ENCODE measurements around the gene CD86. TPM values are rescaled to one million over a fixed set of nuclear protein-coding genes. Genes with fewer than 3 reads are reported as not detected.
"Not testable (repeated sequence)": the region's sequence is repeated elsewhere in the genome, so short reads cannot be mapped to it uniquely, and the experiment has no call there.

CD86 gene
- total and polyA plus RNA-seq, 7 donors, result 0.16 to 1.4 (median 0.71) TPM

DNA sequence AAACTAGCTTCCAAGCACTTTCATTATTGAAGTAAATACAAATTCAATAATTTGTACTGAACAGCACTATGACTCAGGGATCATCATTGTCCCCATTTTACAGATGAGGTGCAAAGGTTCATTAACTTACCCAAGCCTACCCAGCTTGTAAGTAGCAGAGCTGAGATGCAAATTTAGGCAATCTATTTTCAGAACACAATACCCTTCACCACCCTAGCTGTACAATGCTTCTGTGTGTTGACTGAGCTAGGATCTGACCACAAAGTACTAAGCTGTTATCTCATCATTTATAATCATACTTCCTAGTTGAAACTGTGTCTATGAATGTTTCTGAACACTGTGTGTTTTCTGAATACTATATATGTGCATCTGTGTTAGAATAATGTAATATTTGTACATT is 29.9 kb upstream of the CD86 start:
- H3K4me1 ChIP-seq, result no peaks in the 10 kb centered on the region
- TF ChIP-seq, protein P1, sequence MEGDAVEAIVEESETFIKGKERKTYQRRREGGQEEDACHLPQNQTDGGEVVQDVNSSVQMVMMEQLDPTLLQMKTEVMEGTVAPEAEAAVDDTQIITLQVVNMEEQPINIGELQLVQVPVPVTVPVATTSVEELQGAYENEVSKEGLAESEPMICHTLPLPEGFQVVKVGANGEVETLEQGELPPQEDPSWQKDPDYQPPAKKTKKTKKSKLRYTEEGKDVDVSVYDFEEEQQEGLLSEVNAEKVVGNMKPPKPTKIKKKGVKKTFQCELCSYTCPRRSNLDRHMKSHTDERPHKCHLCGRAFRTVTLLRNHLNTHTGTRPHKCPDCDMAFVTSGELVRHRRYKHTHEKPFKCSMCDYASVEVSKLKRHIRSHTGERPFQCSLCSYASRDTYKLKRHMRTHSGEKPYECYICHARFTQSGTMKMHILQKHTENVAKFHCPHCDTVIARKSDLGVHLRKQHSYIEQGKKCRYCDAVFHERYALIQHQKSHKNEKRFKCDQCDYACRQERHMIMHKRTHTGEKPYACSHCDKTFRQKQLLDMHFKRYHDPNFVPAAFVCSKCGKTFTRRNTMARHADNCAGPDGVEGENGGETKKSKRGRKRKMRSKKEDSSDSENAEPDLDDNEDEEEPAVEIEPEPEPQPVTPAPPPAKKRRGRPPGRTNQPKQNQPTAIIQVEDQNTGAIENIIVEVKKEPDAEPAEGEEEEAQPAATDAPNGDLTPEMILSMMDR (IDR thresholded peaks at IDR 0.05), result no peak

DNA sequence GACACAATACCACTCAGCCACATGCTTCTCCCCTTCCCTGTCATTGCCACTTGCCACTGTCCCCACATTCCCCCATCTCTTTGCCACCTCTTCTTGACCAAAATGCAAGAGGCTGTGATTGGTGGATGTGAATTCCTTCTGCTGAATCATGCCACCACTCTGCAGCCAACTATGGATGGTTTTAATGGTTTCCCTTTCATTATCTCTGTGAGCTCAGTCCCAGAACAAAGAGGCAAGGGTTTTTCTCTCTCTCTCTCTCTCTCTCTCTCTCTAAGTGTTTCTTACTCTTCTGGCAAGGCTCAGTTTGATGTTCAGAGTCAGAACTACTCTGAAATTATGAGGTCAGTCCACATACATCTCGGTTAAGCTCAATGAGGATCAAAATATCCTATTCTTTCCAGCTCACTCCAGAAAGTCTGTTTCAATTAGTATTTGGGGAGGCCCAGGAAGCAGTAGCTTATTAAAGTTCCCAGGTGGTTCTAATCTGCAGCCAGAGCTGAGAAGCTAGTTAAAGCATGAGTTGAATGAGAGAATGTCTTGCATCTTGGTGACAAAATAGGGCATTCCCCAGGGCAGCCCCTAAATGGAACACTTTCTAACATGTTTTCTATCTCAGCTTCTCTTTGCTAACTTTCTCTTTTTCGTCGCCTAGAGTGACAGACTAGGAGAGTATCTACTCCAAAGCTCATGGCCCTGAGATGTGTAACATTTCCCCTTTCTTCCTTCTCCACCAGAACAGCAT is 24.6 kb upstream of the CD86 start:
- Histone ChIP-seq H3K27me3 (ENCODE audit: insufficient read depth in 3 of 3, low read length in 2 of 3) (peaks cover 0 to 2% (median 0%) of the 10 kb centered on the region in 3 donors), H3K9me3 (no peaks in the 10 kb centered on the region), H3K4me3 (no peak overlapping the region), H3K27ac (no peak overlapping the region), H3K36me3 (ENCODE audit: insufficient read depth in 1 of 2, low read depth in 1 of 2) (no peaks in the 10 kb centered on the region), H3K4me1 (no peaks in the 10 kb centered on the region)
- DNase-seq (no peak), ATAC-seq (no peak)
- TF ChIP-seq, protein P1 (IDR thresholded peaks at IDR 0.05), result no peak
- intact Hi-C loops (cut with DNase I), result no loop called here
- 64 to 80% (median 74%) methylated on average over 3 of the region's 3 CpGs for WGBS, 3 donors

More for the DNA sequence above, 29.9 kb upstream of the CD86 start:
- no peaks in the 10 kb centered on the region for H3K9me3 ChIP-seq
- DNase-seq (no peak), ATAC-seq (no peak)
- H3K27ac ChIP-seq, result no peak overlapping the region
- no peak overlapping the region for H3K4me3 ChIP-seq
- H3K27me3 ChIP-seq (ENCODE audit: insufficient read depth in 3 of 3, low read length in 2 of 3), result peaks cover 2 to 19% (median 8%) of the 10 kb centered on the region in 3 donors
- intact Hi-C loops (cut with DNase I), result no loop called here
- H3K36me3 ChIP-seq (ENCODE audit: insufficient read depth in 1 of 2, low read depth in 1 of 2), result no peaks in the 10 kb centered on the region

DNA sequence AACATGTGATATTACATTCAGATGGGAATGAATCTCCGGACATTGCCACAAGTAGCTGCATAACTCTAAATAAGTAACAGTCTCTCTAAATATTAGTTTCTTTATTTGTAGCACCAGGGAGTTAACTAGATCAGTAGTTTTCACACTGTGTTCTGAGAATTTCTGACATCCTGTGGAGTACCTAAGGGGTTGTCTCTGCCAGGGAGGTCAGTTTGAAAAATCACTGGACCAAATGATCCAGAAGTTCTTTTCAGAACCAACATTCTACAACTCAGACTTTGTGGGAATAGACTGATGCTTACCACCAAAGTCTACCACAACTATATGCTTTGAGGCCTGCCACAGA is 24.1 kb upstream of the CD86 start:
- DNase-seq (no peak), ATAC-seq (no peak)
- no peak overlapping the region for H3K4me3 ChIP-seq
- no peaks in the 10 kb centered on the region for H3K36me3 ChIP-seq (ENCODE audit: insufficient read depth in 1 of 2, low read depth in 1 of 2)
- H3K4me1 ChIP-seq, result no peaks in the 10 kb centered on the region
- no peaks in the 10 kb centered on the region for H3K9me3 ChIP-seq
- WGBS, 3 donors, result 84 to 88% (median 86%) methylated on average over 1 of the region's 1 CpG
- no peak overlapping the region for H3K27ac ChIP-seq
- intact Hi-C loops (cut with DNase I), result no loop called here
- H3K27me3 ChIP-seq (ENCODE audit: insufficient read depth in 3 of 3, low read length in 2 of 3), result no peaks in the 10 kb centered on the region
- TF ChIP-seq, protein P1 (IDR thresholded peaks at IDR 0.05), result no peak

DNA sequence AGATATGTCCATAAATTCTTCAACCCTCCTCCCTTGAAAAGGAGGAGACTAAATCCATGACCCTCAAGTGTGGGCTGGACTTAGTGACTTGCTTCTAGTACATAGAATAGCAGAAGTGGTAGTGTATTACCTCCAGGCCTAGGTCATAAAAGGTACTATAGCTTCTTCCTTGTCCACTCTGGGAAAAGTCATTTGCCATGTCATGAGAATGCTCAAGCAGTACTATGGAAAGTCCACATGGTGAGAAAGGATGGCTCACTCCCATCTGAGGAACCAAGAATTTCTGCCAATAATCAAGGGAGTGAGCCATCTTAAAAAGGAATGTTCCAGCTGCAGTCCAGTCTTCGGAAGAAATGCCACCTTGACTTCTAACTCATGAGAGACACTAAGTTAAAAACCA is 22.6 kb upstream of the CD86 start:
- Histone ChIP-seq H3K36me3 (ENCODE audit: insufficient read depth in 1 of 2, low read depth in 1 of 2) (no peaks in the 10 kb centered on the region), H3K4me3 (no peak overlapping the region), H3K27me3 (ENCODE audit: insufficient read depth in 3 of 3, low read length in 2 of 3) (no peaks in the 10 kb centered on the region), H3K4me1 (no peaks in the 10 kb centered on the region), H3K27ac (no peak overlapping the region), H3K9me3 (no peaks in the 10 kb centered on the region)
- 69 to 85% (median 78%) methylated on average over 1 of the region's 1 CpG for WGBS, 3 donors
- no peak for ATAC-seq
- DNase-seq, result no peak
- TF ChIP-seq, protein P1 (IDR thresholded peaks at IDR 0.05), result no peak
- intact Hi-C loops (cut with DNase I), result no loop called here

DNA sequence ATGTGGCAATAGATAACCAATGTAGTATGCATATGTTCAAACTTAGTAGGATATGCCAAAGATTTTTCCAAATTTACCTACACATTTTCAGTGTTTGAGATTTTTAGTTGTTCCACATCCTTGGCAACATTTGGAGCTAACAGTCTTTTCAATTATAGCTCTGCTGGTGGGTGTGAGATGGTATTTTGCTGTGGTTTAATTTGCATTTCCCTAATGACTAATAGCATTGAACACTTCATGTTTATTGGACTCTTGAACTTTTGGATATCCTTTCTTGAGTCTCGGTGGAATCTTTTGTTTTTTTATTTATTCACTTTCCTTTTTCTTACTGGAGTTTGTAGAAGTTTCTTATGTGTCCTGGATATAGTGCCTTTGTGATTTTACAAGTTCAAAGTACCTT is 22.1 kb upstream of the CD86 start:
- DNase-seq, result no peak
- ATAC-seq, result no peak
- intact Hi-C loops (cut with DNase I), result no loop called here
- TF ChIP-seq, protein P1 (IDR thresholded peaks at IDR 0.05), result no peak
- Histone ChIP-seq H3K27me3 (ENCODE audit: insufficient read depth in 3 of 3, low read length in 2 of 3) (no peaks in the 10 kb centered on the region), H3K4me1 (no peaks in the 10 kb centered on the region), H3K9me3 (no peaks in the 10 kb centered on the region), H3K4me3 (no peak overlapping the region), H3K36me3 (ENCODE audit: insufficient read depth in 1 of 2, low read depth in 1 of 2) (no peaks in the 10 kb centered on the region), H3K27ac (no peak overlapping the region)
- WGBS, 3 donors, result 56 to 61% (median 61%) methylated on average over 1 of the region's 1 CpG

DNA sequence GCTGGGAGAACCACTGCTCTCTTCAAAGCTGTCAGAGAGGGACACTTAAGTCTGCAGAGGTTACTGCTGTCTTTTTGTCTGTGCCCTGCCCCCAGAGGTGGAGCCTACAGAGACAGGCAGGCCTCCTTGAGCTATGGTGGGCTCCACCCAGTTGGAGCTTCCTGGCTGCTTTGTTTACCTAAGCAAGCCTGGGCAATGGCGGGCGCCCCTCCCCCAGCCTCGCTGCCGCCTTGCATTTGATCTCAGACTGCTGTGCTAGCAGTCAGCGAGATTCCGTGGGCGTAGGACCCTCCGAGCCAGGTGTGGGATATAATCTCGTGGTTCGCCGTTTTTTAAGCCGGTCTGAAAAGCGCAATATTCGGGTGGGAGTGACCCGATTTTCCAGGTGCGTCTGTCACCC is 7.9 kb upstream of the CD86 start:
- H3K27me3 ChIP-seq (ENCODE audit: insufficient read depth in 3 of 3, low read length in 2 of 3); H3K36me3 ChIP-seq (ENCODE audit: insufficient read depth in 1 of 2, low read depth in 1 of 2); H3K9me3 ChIP-seq; H3K27ac ChIP-seq; DNase-seq; intact Hi-C loops (cut with DNase I); ATAC-seq; H3K4me1 ChIP-seq; H3K4me3 ChIP-seq: not testable (repeated sequence)
- 86 to 90% (median 89%) methylated on average over 7 to 11 of the region's 16 CpGs for WGBS, 3 donors

DNA sequence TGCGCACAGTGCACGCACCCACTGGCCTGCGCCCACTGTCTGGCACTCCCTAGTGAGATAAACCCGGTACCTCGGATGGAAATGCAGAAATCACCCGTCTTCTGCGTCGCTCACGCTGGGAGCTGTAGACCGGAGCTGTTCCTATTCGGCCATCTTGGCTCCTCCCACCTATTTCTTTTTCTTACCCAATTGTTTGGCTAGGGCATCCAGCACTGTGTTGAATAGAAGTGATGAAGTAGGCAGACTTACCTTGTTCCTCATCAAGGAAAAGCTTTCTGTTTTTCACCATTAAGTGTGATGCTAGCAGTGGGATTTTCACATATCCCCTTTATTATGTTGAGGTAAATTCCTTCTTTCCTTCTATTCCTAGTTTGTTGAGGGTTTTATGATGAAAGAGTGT is 7.4 kb upstream of the CD86 start:
- intact Hi-C loops (cut with DNase I); H3K4me3 ChIP-seq; H3K36me3 ChIP-seq (ENCODE audit: insufficient read depth in 1 of 2, low read depth in 1 of 2); H3K9me3 ChIP-seq; DNase-seq; H3K27ac ChIP-seq; H3K27me3 ChIP-seq (ENCODE audit: insufficient read depth in 3 of 3, low read length in 2 of 3); ATAC-seq; H3K4me1 ChIP-seq: not testable (repeated sequence)
- 86 to 90% (median 87%) methylated on average over 8 to 11 of the region's 11 CpGs for WGBS, 3 donors

All from psoas muscle (tissue), 8 donors.